Measurements from ENCODE around the gene ACAP2. TPM values are rescaled to one million over a fixed set of nuclear protein-coding genes. Genes with fewer than 3 reads are reported as not detected.
"Not testable (repeated sequence)": the region's sequence is repeated elsewhere in the genome, so short reads cannot be mapped to it uniquely, and the experiment has no call there.

Gene ACAP2
- total RNA-seq, 1 experiment from 2014 or later = 71.4 TPM

DNA sequence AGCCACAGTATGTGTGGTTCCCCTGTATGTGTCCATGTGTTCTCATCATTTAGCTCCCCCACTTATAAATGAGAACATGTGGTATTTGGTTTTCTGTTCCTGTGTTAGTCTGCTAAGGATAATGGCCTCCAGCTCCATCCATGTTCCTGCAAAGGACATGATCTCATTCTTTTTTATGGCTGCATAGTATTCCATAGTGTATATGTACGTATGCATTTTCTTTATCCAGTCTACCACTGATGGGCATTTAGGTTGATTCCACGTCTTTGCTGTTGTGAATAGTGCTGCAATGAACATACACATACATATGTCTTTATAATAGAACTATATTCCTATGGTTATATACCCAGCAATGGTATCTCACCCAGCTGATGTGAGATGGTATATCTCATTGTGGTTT is 88.8 kb downstream of the ACAP2 start:
- DNase-seq (ENCODE audit: low read depth, low spot score); in situ Hi-C loops (cut with HindIII; ENCODE audit: low pct_unique_long_range_greater_than_20kb, low sequenced_read_pairs): not testable (repeated sequence)

DNA sequence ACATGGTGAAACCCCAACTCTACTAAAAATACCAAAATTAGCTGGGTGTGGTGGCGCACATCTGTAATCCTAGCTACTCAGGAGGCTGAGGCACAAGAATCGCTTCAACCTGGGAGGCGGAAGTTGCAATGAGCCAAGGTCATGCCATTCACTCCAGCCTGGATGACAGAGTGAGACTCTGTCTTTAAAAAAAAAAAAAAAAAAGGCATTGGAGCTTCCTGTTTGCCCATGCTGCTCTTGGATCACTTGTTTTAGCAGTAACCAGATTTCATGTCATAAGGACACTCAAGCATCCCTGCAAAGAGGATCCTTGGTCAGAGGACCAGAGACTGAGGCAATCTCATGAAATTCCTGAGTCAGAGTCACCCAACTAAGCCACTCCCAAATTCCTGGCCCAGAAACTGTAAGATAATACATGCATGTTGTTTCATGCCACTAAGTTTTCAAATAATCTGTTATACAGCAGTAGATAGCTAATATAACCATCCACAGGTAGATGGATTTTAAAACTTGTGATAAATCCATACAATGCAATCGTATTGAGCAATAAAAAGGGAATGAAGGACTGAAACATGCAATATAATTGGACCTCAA is 89.8 kb downstream of the ACAP2 start:
- peak; percentile 40 for DNase-seq (ENCODE audit: low read depth, low spot score)
- in situ Hi-C loops (cut with HindIII; ENCODE audit: low pct_unique_long_range_greater_than_20kb, low sequenced_read_pairs) = no loop called here

DNA sequence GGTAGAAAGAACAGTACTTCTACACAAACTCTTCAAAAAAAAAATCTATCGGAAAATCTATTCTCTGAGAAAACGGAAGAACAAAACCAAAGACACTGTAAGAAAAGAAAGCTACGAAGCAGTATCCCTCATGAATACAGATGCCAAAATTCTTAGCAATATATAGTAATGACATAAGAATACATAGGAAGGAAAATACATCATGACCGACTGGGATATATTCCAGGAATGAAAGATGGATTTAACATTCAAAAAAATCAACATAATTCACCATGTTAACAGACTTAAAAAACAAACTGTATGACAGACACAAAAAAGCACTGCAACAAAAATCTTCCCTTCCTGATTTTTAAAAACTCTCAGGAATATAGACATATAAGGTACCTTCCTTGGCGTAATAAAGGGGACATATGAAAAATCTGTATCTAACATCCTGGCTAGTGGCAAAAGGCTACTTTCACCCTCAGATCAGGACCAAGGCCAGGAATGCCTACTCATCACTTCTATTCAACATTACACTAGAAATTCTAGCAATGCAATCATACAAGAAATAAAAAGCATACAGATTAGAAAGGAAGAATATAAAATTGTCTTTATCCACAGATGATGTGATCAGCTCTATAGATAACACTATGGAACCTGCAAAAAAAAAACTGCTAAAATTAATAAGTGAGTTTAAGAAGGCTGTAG is 94.2 kb downstream of the ACAP2 start:
- in situ Hi-C loops (cut with HindIII; ENCODE audit: low pct_unique_long_range_greater_than_20kb, low sequenced_read_pairs) = no loop called here
- no peak for DNase-seq (ENCODE audit: low read depth, low spot score)

DNA sequence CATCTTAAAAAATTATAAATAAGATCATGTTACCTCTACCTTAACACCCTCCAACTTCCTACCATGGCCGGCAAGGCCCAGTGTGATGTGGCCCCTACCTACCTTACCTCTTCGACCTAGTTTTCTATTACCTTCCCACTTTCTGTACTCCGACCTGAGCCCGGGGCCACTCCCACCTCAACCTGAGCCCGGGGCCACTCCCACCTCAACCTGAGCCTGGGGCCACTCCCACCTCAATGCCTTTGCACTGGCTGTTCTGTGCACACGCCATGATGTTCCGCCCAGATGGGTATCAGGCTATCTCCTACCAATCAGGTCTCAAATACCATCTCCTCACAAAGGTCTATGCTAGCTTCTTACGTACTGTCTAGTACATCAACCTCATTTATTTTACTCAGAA is 105.1 kb downstream of the ACAP2 start:
- in situ Hi-C loops (cut with HindIII; ENCODE audit: low pct_unique_long_range_greater_than_20kb, low sequenced_read_pairs) = no loop called here
- no peak for DNase-seq (ENCODE audit: low read depth, low spot score)

DNA sequence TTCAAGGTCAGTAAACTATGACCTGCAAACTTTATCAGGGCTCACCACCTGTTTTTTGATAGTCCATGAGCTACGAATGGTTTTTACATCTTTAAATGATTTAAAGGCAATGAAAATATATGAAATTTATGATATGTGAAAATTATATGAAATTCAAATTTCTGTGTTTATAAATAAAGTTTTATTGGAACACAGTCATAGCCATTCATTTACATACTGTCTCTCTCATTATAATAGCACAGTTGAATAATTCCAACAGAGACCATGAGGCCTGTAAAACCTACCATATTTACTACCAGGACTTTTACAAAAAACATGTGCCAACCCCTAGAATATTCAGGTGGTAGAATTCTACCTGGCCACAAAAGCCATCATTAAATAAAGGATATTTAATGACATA is 107.9 kb downstream of the ACAP2 start:
- DNase-seq (ENCODE audit: low read depth, low spot score) = no peak
- in situ Hi-C loops (cut with HindIII; ENCODE audit: low pct_unique_long_range_greater_than_20kb, low sequenced_read_pairs) = no loop called here

DNA sequence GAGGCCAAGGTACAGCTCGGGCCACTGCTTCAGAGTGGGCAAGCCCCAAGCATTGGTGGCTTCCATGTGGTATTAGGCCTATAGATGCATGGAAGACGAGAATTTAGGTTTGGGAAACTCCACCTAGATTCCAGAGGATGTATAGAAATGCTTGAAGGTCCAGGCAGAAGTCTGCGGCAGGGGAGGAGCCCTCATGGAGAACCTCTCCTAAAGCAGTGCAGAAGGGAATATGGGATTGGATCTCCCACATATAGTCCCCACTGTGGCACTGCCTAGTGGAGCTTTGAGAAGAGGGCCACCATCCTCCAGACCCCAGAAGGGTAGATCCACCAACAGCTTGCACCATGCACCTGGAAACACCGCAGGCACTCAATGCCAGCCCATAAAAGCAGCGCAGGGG is 123.8 kb downstream of the ACAP2 start:
- DNase-seq (ENCODE audit: low read depth, low spot score) = no peak
- in situ Hi-C loops (cut with HindIII; ENCODE audit: low pct_unique_long_range_greater_than_20kb, low sequenced_read_pairs) = loop anchor here (25.0 kb wide), 1 partner anchor 118 kb away; the partner anchor contains the start of gene ACAP2

DNA sequence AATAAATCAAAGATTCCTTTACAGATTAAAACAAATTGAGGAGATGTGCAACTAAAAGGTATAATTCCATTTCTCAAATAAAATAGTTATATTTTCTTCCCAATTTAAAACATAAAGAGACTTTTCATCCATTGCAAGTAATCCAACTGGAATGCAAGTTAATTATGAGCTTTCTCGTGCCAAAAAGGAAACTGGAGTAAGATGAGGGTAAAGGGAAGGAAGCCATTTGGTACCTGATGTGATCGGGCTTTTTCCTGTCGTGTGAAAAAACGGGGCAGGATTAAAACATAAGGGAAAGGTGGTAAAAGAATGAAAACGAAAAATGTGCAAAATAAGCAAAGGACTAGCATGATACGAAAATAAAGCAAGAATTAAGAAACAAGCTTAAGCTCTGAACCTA is 130.1 kb downstream of the ACAP2 start:
- in situ Hi-C loops (cut with HindIII; ENCODE audit: low pct_unique_long_range_greater_than_20kb, low sequenced_read_pairs) = loop anchor here (25.0 kb wide), 1 partner anchor 125 kb away; the partner anchor contains the start of gene ACAP2
- DNase-seq (ENCODE audit: low read depth, low spot score) = no peak

DNA sequence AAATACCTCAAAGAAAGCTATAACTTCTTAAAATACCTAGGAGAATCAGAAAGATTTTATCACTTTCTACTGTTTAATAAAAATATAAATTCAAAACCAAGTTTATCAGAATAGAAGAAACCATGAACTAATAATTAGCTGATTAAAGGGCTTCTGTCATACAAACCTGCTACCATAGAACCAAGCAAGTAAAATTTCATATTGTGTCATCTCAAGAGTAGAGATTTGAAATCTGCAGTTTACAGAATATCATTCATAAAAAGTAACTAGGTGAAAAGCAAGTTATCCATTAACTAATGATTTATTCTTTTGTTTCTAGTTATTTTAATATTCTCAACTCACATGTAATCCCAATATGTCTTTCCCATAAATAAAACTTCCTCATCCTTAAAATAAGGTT is 135.1 kb downstream of the ACAP2 start:
- no peak for DNase-seq (ENCODE audit: low read depth, low spot score)
- in situ Hi-C loops (cut with HindIII; ENCODE audit: low pct_unique_long_range_greater_than_20kb, low sequenced_read_pairs) = loop anchor here (25.0 kb wide), 1 partner anchor 130 kb away; the partner anchor contains the start of gene ACAP2

DNA sequence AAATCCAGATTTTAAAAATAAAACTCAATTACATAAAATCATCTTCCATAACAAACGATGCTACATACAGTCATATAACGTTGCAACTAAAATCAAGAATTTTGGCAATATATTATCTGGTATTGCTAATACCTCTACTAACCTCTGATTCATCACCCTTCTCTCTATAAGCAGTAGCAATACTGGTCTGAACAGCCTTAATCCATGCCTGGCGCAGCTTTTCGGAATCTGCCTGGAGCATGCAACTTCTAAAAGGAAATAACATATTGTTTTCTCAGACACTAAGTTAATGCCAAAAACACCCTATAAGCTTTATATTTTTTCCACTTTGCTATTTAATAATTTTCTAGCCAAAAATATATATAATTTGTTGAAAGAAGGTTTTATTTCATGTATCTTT is 136.5 kb downstream of the ACAP2 start:
- in situ Hi-C loops (cut with HindIII; ENCODE audit: low pct_unique_long_range_greater_than_20kb, low sequenced_read_pairs) = loop anchor here (25.0 kb wide), 1 partner anchor 131 kb away; the partner anchor contains the start of gene ACAP2
- DNase-seq (ENCODE audit: low read depth, low spot score) = no peak

DNA sequence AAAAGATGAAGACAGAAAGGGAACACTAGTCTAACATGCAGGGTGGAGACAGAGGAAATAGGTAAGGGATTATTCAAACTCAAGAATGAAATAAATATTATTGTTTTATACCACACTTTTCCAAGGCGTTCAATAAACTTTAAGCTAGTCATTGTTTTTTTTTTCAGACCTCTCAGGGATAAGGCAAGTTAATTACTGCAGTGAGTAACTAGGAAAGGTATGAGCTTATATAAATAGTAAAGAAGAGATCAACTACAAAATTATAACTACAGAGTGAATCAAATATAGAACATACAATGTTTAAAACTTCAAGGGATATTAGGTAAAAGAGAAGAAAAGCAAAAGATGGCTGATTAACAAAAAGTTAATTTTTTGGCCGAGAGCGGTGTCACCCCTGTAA is 140.4 kb downstream of the ACAP2 start:
- in situ Hi-C loops (cut with HindIII; ENCODE audit: low pct_unique_long_range_greater_than_20kb, low sequenced_read_pairs) = loop anchor here (25.0 kb wide), 1 partner anchor 135 kb away; the partner anchor contains the start of gene ACAP2
- DNase-seq (ENCODE audit: low read depth, low spot score) = no peak

DNA sequence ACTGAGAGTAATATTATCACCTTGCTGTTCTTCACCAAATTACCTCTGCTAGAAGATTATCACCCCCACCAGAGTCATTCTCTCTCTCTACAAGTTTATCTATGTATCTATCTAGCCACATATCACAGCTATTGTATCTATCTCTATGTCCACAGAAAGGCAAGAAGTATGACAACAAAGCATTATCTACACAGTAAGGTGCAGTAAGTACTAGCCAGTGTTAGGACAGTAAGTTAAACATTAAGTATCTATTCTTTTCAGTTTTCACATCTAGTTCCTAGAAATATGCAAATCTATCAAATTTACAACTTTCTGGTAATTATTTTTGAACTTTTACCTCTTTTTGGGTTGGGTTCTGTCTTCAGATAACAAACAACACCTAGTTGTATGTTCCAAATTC is 145.4 kb downstream of the ACAP2 start:
- DNase-seq (ENCODE audit: low read depth, low spot score) = no peak
- in situ Hi-C loops (cut with HindIII; ENCODE audit: low pct_unique_long_range_greater_than_20kb, low sequenced_read_pairs) = no loop called here

DNA sequence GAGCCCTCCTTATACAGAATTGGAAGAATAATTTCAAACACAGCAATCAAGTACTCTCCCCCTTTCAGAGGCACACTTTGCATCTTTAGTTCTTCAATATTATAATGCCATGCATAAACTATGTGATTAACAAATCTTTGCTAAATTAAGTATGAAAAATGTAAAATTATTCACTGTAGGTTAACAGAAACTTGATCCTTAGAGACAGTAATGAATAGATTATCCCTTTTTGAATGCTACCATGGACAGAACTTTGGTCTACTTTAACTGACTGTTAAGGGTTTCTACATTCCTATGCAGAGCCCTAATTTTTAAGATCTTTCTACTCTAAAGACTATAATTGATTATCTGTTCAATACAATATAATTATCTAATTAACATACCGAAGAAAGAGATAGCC is 146.2 kb downstream of the ACAP2 start:
- DNase-seq (ENCODE audit: low read depth, low spot score) = no peak
- in situ Hi-C loops (cut with HindIII; ENCODE audit: low pct_unique_long_range_greater_than_20kb, low sequenced_read_pairs) = no loop called here

DNA sequence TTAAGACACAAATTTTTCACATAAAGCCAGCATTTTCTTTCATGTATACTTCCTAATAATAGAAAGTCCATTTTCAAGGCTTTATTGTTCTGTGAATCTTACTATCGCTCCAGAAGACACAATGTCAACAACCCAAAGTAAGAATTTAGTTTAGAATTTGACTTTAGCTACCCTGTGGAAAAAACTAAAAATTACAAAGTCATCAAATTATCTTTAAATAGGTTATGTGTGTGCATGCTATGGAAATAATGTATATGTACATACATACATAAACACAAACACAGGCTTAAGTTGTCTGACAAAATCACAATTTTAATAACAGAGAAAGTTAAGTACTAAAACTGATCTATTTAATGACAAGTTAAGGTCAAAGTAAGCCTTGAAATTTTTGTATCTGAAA is 151.7 kb downstream of the ACAP2 start:
- in situ Hi-C loops (cut with HindIII; ENCODE audit: low pct_unique_long_range_greater_than_20kb, low sequenced_read_pairs) = no loop called here
- DNase-seq (ENCODE audit: low read depth, low spot score) = no peak

DNA sequence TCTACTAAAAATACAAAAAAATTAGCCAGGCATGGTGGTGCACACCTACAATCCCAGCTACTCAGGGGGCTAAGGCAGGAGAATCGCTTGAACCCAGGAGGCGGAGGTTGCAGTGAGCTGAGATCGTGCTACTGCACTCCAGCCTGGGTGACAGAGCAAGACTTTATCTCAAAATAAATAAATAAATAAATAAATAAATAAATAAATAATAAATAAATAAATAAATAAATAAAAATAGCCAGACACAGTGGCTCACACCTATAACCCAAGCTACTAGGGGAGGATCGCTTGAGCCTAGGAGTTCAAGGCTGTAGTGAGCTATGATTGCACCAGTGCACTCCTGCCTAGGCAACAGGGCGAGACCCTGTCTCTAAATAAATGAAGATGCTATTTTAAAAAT is 152.2 kb downstream of the ACAP2 start:
- in situ Hi-C loops (cut with HindIII; ENCODE audit: low pct_unique_long_range_greater_than_20kb, low sequenced_read_pairs); DNase-seq (ENCODE audit: low read depth, low spot score): not testable (repeated sequence)

DNA sequence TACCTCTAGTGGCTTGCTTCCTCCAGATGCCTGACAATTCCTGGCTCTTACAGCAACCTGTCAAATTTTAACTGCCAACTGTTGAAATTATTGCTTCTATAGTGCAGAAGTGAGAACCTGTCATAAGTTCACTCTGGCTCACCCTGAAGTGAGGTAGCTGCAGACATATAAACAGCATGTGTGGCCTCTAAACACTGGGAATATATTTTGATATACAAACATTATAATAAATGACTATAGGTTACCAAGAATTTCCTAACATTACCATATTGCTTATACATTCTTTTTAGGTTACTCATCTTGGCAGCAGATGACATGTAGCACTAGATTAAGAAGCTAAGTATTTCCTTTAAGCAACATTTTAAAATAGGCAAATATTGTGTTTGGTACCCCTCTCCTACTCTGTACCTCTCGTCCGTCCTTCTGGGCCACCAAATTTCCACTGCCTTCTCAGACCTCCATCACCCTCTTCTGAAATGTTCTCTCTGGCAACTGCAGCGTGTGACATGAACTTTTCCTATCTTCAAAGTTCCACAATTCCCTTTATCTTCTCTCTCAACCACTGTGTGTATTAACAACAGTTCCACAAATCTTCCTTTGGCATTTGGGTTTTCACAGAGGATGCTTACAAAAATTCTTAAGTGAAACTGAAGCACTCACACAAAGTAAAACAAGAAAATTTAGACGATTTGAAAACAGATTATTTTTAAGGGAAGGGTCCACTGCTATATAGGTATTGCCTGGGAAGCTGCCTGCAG is 156.5 kb downstream of the ACAP2 start:
- no peak for DNase-seq (ENCODE audit: low read depth, low spot score)
- in situ Hi-C loops (cut with HindIII; ENCODE audit: low pct_unique_long_range_greater_than_20kb, low sequenced_read_pairs) = no loop called here

DNA sequence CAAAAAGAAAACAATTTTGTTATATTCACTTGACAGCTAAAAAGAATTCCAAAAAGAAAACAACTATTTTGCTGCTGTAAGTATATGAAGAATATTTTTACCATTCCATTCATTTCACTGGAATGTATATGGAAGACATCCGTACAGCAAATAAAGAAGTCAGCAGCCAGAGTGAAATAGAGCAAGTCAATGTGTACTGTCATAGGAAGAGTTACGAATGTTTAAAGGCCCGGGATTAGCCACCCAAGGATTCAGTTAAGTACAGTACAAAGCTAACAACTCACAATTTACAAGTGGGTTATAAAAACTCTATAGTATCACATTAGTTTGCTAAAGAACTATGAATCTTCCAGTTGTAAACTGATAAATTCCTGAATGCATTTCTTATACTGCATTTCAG is 157.4 kb downstream of the ACAP2 start:
- in situ Hi-C loops (cut with HindIII; ENCODE audit: low pct_unique_long_range_greater_than_20kb, low sequenced_read_pairs) = no loop called here
- no peak for DNase-seq (ENCODE audit: low read depth, low spot score)

DNA sequence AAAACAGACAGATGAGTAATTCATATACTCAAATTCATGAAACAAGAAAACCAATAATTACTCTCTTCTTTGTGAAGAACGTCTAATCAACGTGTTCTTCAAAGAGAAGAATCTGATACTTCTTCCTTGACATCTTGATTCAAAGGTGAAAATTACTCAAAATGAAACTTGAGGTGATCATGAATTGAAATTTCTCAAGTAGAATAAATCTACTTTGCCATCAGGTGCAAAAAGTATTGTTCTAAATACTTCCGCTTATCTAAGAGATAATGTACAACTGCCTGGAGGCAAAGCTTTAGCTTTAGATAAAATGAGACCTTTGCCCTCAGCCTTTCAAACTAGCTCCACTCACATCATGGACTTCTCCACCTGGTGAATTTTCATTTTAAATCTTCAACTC is 158.0 kb downstream of the ACAP2 start:
- in situ Hi-C loops (cut with HindIII; ENCODE audit: low pct_unique_long_range_greater_than_20kb, low sequenced_read_pairs) = no loop called here
- DNase-seq (ENCODE audit: low read depth, low spot score) = no peak

DNA sequence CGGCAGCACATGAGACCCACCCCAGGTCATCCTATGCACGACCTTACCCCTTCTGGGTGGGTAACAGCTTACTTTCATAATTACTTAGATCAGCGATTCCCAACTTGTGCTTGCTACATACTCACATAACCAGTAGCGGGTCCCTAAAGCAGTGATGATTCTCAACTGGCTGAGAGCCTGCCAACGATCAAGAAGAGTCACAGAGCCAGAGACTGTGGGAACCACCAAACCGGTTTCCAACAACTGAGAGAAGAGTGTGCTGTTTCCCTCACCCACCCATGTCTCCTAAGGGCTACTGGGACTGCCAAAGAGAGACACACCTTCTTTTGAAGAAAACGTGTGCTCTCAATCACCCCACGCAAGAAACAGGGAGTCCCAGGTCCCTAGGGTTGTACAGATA is 159.9 kb downstream of the ACAP2 start:
- in situ Hi-C loops (cut with HindIII; ENCODE audit: low pct_unique_long_range_greater_than_20kb, low sequenced_read_pairs) = no loop called here
- no peak for DNase-seq (ENCODE audit: low read depth, low spot score)
